Gastrocnemius medialis (tissue), 4 donors: ENCODE results near the gene SLCO3A1. TPM values are rescaled to one million over a fixed set of nuclear protein-coding genes. Genes with fewer than 3 reads are reported as not detected.

Experiments used
- ATAC-seq, 2 donors: fragments of 150-250 bp; one replicate each; pipeline ENCODE4 v1.9.1; 2016
- DNase-seq, 2 donors: peaks; one replicate each; pipeline ENCODE4 v3.0.0-alpha.2; 2019
- H3K27ac ChIP-seq, 4 donors: fragments of 200-600 bp; sonication (generic); 1 replicate in 1 of 4; 2 replicates in 3 of 4; pipeline ENCODE4 v1.5.1; 2016 to 2018; ENCODE audit warnings: mild to moderate bottlenecking in 2 of 4, moderate library complexity in 1 of 4
- H3K27me3 ChIP-seq, 3 donors: fragments of 200-600 bp; sonication (generic) in 2 of 3; 1 replicate in 1 of 3; 2 replicates in 2 of 3; pipeline versions ENCODE4 v1.5.1 to v1.6.0; 2016 to 2019; ENCODE audit warnings: mild to moderate bottlenecking in 1 of 3, moderate library complexity in 1 of 3
- H3K36me3 ChIP-seq, 2 donors: fragments of 200-600 bp; sonication (generic) in 1 of 2; one replicate each; pipeline ENCODE4 v1.5.1; 2017 to 2018
- H3K4me1 ChIP-seq, 2 donors: fragments of 200-600 bp; sonication (generic) in 1 of 2; one replicate each; pipeline ENCODE4 v1.5.1; 2016 to 2017; ENCODE audit warnings: mild to moderate bottlenecking in 2 of 2
- H3K4me3 ChIP-seq, 4 donors: fragments of 200-600 bp; sonication (generic) in 3 of 4; 1 replicate in 1 of 4; 2 replicates in 3 of 4; pipeline ENCODE4 v1.5.1; 2016 to 2019; ENCODE audit warnings: mild to moderate bottlenecking in 2 of 4
- H3K9me3 ChIP-seq, 3 donors: fragments of 200-600 bp; sonication (generic) in 2 of 3; 1 replicate in 1 of 3; 2 replicates in 2 of 3; pipeline ENCODE4 v1.5.1; 2016 to 2019
- CTCF ChIP-seq, 5 experiments: fragments of 450-650 bp in 3 of 5; fragments of 200-600 bp in 2 of 5; sonication (generic) in 2 of 5; IDR thresholded peaks in 4 of 5; conservative IDR thresholded peaks in 1 of 5; 1 replicate in 4 of 5; 2 replicates in 1 of 5; pipeline ENCODE4 v1.5.1; 2016 to 2019; ENCODE audit warnings: antibody characterized with exemption in 5 of 5, mild to moderate bottlenecking in 3 of 5, moderate library complexity in 3 of 5
- POLR2A ChIP-seq, 2 donors: fragments of 450-650 bp; IDR thresholded peaks; one replicate each; pipeline ENCODE4 v1.6.1; 2017; ENCODE audit warnings: antibody characterized with exemption in 2 of 2, mild to moderate bottlenecking in 2 of 2, moderate library complexity in 2 of 2
- in situ Hi-C, 4 donors: fragments of 200-750 bp; cut with MboI; loops; one replicate each; pipeline versions ENCODE4 v1.15.0 to v1.8.0; 2017; ENCODE audit warnings: low sequenced_read_pairs in 4 of 4
- intact Hi-C: fragments of 100-400 bp; cut with DNase I; formaldehyde crosslinking; loops from one replicate; pipeline ENCODE4 v1.15.1; 2023; ENCODE audit warnings: low total_unique reads
- total RNA-seq, 4 donors: library from RNA; depleted of rRNA; stranded (reverse); fragments of >200 nt; gene quantifications; one replicate each; pipeline versions ENCODE4 v1.1.0 to v1.2.3, GENCODE V29; 2016

The SLCO3A1 gene
- total RNA-seq, 4 donors from 2014 or later, result 1.3 to 3.6 (median 3.0) TPM

GRCh38 chr15:91852741-91853510, 582 bp upstream of the SLCO3A1 start:
- intact Hi-C loops, result loop anchor here (1.0 to 5.0 kb wide), 6 partner anchors 89 to 551 kb away; no protein-coding TSS in a partner anchor
- DNase-seq (peak; percentile 56 to 72), ATAC-seq (peak; percentile 88)
- Histone ChIP-seq H3K27ac (peak overlapping the region; percentile 78 to 89 (median 86)), H3K4me1 (peaks cover 11 to 22% of the 10 kb centered on the region in 2 donors), H3K27me3 (no peaks in the 10 kb centered on the region), H3K36me3 (no peaks in the 10 kb centered on the region), H3K9me3 (no peaks in the 10 kb centered on the region), H3K4me3 (peak overlapping the region; percentile 56 to 84 (median 72))
- TF ChIP-seq POLR2A (IDR thresholded peaks at IDR 0.05) (no peak), CTCF (IDR thresholded peaks at IDR 0.05 in 4 of 5, conservative IDR thresholded peaks at IDR 0.05 in 1 of 5) (peak; percentile 61 to 94 (median 84))
- in situ Hi-C loops, result no loop called here

GRCh38 chr15:91853948-91854638, 585 bp downstream of the SLCO3A1 start:
- H3K4me1 ChIP-seq, result peaks cover 11 to 22% of the 10 kb centered on the region in 2 donors

GRCh38 chr15:91854639-91854990, 1.1 kb downstream of the SLCO3A1 start:
- H3K4me3 ChIP-seq, result peak overlapping the region; percentile 56 to 84 (median 72)
- no peak for ATAC-seq
- H3K4me1 ChIP-seq, result peaks cover 11 to 22% of the 10 kb centered on the region in 2 donors
- no peaks in the 10 kb centered on the region for H3K9me3 ChIP-seq
- in situ Hi-C loops (no loop called here), intact Hi-C loops (loop anchor here (5.0 kb wide), 3 partner anchors 88 to 147 kb away; no protein-coding TSS in a partner anchor)
- H3K36me3 ChIP-seq, result no peaks in the 10 kb centered on the region
- no peak for TF ChIP-seq CTCF (IDR thresholded peaks at IDR 0.05 in 4 of 5, conservative IDR thresholded peaks at IDR 0.05 in 1 of 5)
- no peak for TF ChIP-seq POLR2A (IDR thresholded peaks at IDR 0.05)
- no peaks in the 10 kb centered on the region for H3K27me3 ChIP-seq
- peak overlapping the region; percentile 13 to 89 (median 82) for H3K27ac ChIP-seq
- DNase-seq, result no peak

More at GRCh38 chr15:91853948-91854638, 585 bp downstream of the SLCO3A1 start:
- intact Hi-C loops (loop anchor here (1.0 to 5.0 kb wide), 5 partner anchors 88 to 228 kb away; no protein-coding TSS in a partner anchor), in situ Hi-C loops (no loop called here)
- Histone ChIP-seq H3K36me3 (no peaks in the 10 kb centered on the region), H3K4me3 (peak overlapping the region; percentile 56 to 84 (median 72)), H3K27me3 (no peaks in the 10 kb centered on the region), H3K9me3 (no peaks in the 10 kb centered on the region), H3K27ac (peak overlapping the region; percentile 78 to 89 (median 86))
- no peak for DNase-seq
- TF ChIP-seq CTCF (IDR thresholded peaks at IDR 0.05 in 4 of 5, conservative IDR thresholded peaks at IDR 0.05 in 1 of 5) (peak in 1 of 5 experiments; percentile 22), POLR2A (IDR thresholded peaks at IDR 0.05) (no peak)
- peak; percentile 29 to 36 for ATAC-seq

GRCh38 chr15:91855241-91855640, 1.7 kb downstream of the SLCO3A1 start:
- TF ChIP-seq POLR2A (IDR thresholded peaks at IDR 0.05) (no peak), CTCF (IDR thresholded peaks at IDR 0.05 in 4 of 5, conservative IDR thresholded peaks at IDR 0.05 in 1 of 5) (no peak)
- Histone ChIP-seq H3K27me3 (no peaks in the 10 kb centered on the region), H3K36me3 (no peaks in the 10 kb centered on the region), H3K9me3 (no peaks in the 10 kb centered on the region), H3K4me1 (peaks cover 11 to 22% of the 10 kb centered on the region in 2 donors), H3K4me3 (peak overlapping the region in 1 of 4 donors; percentile 68), H3K27ac (no peak overlapping the region)
- no peak for ATAC-seq
- DNase-seq, result no peak
- intact Hi-C loops (no loop called here), in situ Hi-C loops (no loop called here)
